HEK293T (cell line): ENCODE data around the gene KASH5.

Experiments
- ARNT ChIP-seq: fragments of 450-650 bp; IDR thresholded peaks from 2 replicates; pipeline ENCODE4 v1.6.1; 2017; ENCODE audit warnings: mild to moderate bottlenecking
- CTBP1 ChIP-seq: fragments of 450-650 bp; IDR thresholded peaks from 2 replicates; pipeline ENCODE4 v1.6.1; 2016; ENCODE audit warnings: borderline replicate concordance
- FOXK2 ChIP-seq: fragments of 450-650 bp; IDR thresholded peaks from 2 replicates; pipeline ENCODE4 v1.6.1; 2016; ENCODE audit warnings: mild to moderate bottlenecking
- FOXM1 ChIP-seq: fragments of 450-650 bp; IDR thresholded peaks from 2 replicates; pipeline ENCODE4 v1.6.1; 2017; ENCODE audit warnings: mild to moderate bottlenecking, borderline replicate concordance
- HDGF ChIP-seq: fragments of 450-650 bp; IDR thresholded peaks from 2 replicates; pipeline ENCODE4 v1.6.1; 2017; ENCODE audit warnings: antibody characterized with exemption, borderline replicate concordance
- NFRKB ChIP-seq: fragments of 450-650 bp; IDR thresholded peaks from 2 replicates; pipeline ENCODE4 v1.6.1; 2016; ENCODE audit warnings: mild to moderate bottlenecking, moderate library complexity
- SP1 ChIP-seq: fragments of 450-650 bp; IDR thresholded peaks from 2 replicates; pipeline ENCODE4 v1.6.1; 2017
- TARDBP ChIP-seq: fragments of 450-650 bp; IDR thresholded peaks from 2 replicates; pipeline ENCODE4 v1.6.1; 2016
- ZNF384 ChIP-seq: fragments of 450-650 bp; IDR thresholded peaks from 2 replicates; pipeline ENCODE4 v1.6.1; 2016

- TF ChIP-seq FOXK2 (no peak), TARDBP (no peak), NFRKB (no peak), CTBP1 (no peak), ARNT (no peak), SP1 (no peak), FOXM1 (no peak), HDGF (no peak), ZNF384 (no peak)
Observed at GRCh38 chr19:49440439-49441209, 52.6 kb downstream of the KASH5 start.
